AML-193 (cell line): ENCODE data around the gene SDHA.
"Not testable (repeated sequence)": the region's sequence is repeated elsewhere in the genome, so short reads cannot be mapped to it uniquely, and the experiment has no call there.

Experiments
- DNase-seq, 2 experiments: peaks; one replicate each; lab custom pipeline; 2025; lab: John Stamatoyannopoulos, UW

The SDHA gene

GRCh38 chr5:186091-187041 lies 31.8 kb upstream of the SDHA start:
- no peak for DNase-seq

GRCh38 chr5:187042-187431 lies 31.1 kb upstream of the SDHA start:
- no peak for DNase-seq

GRCh38 chr5:187617-188451 lies 30.3 kb upstream of the SDHA start:
- no peak for DNase-seq

- peak; percentile 66 to 67 for DNase-seq
These were observed 29.3 kb upstream of the SDHA start for GRCh38 chr5:188488-189481.

DNA sequence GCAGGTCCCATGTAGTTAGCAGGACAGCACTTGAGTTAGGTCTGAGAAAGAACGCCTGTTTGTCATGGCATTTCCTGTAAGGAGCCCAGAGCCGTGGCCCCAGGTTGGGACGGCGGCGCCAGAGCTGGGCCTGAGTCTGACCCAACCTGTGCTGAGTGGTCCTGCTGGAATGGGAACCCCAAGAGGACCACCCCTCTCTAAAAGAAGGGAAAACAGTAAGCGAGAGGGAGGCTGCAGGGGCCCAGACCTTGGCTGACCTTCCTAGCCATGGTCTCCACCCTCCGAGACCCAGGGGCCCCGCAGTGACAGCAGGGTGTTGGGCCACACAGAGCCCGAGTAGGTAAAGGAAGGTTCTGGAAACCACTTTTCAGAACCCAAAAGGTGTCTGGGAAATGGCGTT lies 28.6 kb upstream of the SDHA start:
- DNase-seq: no peak

GRCh38 chr5:189976-190365 lies 28.1 kb upstream of the SDHA start:
- DNase-seq: no peak

DNA sequence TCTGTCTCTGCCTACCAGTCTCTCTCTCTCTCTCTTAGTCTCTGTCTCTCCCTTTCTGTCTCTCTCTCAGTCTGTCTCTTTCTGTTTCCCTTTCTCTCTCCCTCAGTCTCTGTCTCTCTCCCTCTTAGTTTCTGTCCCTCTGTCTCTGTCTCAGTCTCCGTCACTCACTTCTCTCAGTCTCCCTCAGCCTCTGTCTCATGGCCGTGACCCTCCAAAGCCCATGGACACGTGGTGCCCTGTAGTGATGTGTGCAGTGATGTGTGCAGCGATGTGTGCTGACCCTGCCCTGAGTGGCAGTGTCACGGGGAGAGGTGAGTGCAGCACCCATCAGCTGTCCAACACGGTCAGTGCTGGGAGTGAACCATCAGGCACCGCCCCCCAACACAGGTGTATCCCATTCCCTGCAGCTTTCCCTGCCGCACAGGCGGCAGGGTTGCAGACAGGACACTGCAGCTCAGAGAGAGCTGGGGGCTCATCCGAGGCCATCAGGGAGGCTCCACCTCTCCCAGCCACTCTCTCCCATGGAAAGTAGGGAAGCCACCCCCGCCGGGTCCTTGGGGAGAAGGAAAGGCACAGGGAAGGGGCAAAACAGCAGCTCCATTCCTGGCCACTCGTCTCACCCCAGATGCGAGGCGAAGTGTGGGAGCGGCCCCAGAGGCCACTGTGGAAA lies 27.6 kb upstream of the SDHA start:
- DNase-seq: no peak

DNA sequence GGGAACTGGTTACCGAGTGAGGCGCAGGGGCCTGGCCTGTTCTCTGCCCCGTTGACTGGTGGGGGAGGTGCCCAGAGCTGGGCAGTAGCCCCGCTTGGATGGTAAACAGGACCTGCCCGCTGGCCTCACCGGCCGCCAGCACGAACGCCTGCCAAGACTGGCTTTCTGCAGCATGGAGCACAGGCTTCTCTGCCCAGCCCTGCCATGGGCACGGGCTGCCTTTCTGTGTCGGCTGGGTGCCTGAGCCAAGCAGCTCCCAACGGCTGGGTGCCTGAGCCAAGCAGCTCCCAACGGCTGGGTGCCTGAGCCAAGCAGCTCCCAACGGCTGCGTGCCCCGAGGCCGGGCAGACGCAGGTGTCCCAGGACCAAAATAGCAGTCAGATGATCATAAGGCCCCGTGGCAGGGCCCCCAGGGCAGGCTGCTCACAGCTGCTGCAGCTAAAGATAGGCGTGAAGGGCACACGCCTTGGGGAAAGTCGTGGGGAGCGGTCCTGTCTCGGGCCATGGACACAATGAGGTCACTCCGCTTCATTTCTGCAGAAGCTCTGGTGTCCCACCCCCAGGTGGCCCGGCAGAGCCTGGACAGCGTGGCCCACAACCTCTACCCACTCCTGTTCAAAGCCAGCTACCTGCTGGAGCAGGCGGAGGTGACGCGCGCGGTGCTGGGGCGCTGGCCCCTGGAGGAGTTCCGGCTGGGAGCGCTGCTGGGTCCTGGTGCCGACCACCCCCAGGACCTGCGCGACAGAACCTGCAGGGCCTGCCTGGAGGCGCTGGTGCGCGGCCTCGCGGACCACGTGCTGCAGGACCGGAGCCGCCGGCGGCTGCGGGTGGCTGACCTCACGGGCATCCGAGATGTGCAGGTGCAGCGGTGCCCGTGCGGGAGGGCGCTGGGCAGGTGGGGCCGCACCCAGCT lies 26.8 kb upstream of the SDHA start, which contains the start of gene LRRC14B:
Gene LRRC14B, plus strand, starts transcription at position 460 of the 913 bp plus-strand sequence. Its CDS starts 44 bp downstream, at position 504.
- no peak for DNase-seq

DNA sequence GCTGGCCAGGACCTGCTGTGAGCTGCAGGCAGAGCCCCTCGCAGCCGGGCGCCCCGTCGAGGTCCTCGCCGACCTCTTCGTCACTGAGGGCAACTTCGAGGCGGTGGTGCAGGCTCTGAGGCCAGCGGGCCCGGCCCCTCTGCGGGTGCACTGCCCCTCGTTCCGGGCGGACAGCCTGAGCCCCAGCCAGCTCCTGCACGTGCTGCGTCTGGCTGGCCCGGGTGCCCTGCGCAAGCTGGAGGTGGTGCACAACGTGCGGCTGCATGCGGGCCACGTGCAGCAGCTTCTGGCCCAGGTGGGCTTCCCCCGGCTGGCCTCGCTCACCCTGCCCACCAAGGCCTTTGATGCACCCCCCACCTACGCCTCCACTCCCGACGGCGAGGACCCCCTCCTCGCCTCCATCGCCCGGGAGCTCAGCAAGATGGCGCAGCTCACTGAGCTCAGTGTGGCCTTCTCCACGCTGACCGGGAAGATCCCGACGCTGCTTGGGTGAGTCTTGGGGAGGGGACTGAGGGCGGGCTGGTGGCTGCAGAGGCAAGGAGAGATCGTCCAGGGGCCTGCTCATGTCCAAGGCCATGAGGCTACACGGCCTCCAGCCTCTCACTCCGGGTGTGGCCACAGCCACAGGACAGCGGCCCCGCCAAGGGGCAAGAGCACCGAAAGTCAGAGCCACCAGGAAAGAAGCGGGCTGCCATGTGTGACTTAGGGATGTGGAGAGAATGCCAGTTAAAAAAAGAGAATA lies 26.0 kb upstream of the SDHA start:
- DNase-seq: no peak

- DNase-seq: no peak
These were observed 25.5 kb upstream of the SDHA start for GRCh38 chr5:192691-192969.

- no peak for DNase-seq
These were observed 24.9 kb upstream of the SDHA start for GRCh38 chr5:192970-193831.

- DNase-seq: no peak
These were observed 24.0 kb upstream of the SDHA start for GRCh38 chr5:194102-194501.

- no peak for DNase-seq
These were observed 23.4 kb upstream of the SDHA start for GRCh38 chr5:194603-195209.

GRCh38 chr5:195401-196160 lies 22.5 kb upstream of the SDHA start:
- no peak for DNase-seq

DNA sequence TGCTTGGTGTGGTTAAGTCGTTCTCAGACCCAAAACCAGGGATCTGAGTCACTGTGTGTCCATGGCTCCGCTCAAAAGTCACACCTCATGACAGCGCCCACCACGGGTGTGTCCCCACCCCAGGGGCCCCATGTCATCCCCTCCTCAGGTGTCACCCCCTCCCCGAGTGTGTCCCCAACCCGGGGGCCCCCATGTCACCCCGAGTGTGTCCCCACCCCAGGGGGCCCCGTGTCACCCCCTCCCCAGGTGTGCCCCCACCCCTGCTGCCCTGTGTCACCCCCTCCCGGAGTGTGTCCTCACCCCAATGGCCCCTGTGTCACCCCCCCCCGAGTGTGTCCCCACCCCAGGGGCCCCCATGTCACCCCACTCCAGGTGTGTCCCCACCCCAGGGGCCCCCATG lies 21.8 kb upstream of the SDHA start:
- no peak for DNase-seq

DNA sequence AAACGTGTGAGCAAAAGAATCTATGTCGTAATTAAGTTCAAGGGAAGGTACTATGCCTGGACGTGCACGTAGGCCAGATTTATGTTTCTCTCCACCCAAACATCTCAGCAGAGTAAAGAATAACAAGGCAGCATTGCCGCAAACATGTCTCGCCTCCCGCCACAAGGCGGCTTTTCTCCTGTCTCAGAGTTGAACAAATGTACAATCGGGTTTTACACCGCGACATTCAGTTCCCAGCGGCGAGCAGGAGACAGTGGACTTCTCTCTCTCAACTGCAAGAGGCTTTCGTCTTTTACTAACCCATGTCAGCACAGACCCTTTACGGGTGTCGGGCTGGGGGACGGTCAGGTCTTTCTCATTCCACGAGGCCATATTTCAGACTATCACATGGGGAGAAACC lies 21.1 kb upstream of the SDHA start:
- not testable (repeated sequence) for DNase-seq

DNA sequence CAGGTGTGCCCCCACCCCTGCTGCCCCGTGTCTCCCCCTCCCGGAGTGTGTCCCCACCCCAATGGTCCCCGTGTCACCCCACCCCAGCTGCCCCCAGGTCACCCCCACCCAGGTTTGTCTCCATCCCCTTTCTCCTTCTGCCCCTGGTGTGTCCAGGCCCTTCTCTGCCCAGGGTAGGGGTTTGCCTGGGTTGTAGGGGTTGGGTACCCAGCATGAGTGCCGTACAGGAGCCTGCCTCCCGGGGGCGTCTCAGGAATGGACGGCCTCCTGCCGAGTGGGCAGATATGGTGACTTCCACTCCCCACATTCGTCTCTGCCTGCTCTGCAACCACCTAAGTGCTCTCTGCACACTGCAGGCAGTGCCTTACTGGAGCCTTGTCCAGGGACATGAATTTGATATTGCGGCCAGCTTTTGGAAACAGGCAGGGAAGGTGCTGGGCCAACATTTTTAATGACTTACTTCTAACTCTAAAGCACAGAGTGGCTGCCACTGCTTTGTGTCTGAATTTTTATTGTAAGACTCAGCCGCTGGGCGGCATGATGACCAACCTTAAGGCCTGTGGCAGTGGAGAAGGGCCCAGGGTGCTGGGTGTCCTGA lies 20.1 kb upstream of the SDHA start:
- DNase-seq: no peak
